IPS-11a (cell line): ENCODE results near the gene ERC2.
"Not testable (repeated sequence)": the region's sequence is repeated elsewhere in the genome, so short reads cannot be mapped to it uniquely, and the experiment has no call there.

Experiments
- H3K4me3 ChIP-seq: one replicate; pipeline ENCODE4 v1.5.1; 2013; ENCODE audit warnings: low read depth, low read length, control low read depth

The ERC2 gene

GRCh38 chr3:56089739-56090138 lies 378.5 kb downstream of the ERC2 start:
- no peak overlapping the region for H3K4me3 ChIP-seq

DNA sequence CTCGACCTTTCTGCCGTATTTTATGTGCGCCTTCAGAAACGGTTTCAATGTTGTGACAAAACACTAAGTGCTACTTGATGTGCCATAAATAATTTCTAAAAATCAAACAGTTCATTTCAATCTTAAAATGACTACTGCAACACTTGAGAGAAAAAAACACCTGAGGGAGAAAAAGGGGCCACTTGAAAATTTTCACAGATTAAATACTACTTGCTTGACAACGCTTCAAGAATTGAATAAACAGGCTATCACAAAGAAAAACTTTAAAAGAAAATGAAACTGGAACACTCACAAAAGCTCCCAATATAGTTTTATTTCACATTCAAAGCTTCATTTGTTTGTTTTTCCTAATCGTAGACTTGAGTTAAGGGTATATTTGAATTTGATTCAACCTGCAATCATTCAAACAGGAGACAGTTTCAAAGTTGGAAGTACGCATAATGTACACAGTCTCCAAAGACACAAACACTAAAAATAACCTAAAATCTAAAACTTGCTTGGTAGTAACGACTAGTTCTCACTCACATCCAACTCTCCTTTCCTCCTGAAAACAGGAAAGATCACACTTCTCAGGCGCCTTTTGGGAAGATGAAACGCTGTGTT lies 380.7 kb downstream of the ERC2 start:
- H3K4me3 ChIP-seq = no peak overlapping the region

DNA sequence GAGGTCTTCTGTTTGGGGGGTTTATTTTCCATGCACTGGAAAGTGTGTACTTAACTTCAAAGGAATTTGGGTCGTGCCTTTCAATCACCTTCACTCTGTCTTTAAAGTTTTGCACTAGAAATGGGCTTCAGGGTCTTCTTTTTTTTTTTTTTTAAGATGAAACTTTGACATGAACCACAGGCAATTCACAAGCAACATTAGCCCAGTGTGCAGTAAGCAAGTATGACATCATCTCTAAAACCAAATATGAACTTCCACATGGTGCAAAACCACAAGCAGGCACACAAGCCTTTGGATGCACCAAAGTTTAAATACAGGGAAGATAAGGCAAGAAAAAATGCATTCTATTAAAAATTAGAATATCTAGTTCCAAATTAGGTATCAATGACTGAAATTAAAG lies 381.9 kb downstream of the ERC2 start:
- no peak overlapping the region for H3K4me3 ChIP-seq

GRCh38 chr3:56081246-56081645 lies 387.0 kb downstream of the ERC2 start:
- no peak overlapping the region for H3K4me3 ChIP-seq

DNA sequence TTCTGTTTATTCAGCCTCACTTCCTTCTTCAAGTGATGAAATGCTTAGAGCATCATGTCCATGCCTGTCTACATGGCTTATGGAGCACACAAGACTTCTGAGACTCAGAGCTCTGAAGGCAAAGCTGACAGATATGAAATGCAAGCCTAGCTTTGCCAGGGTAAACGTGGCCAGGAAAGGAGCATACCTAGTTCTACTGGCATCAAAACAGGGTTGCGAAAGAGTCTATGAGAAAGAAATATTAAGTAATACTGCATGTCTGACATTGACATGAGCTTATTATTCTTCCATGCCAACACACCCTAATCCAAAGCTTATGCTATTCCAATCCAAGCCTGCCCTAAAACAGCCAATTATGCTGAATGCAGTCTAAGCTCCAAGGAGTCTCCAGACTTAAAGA lies 391.5 kb downstream of the ERC2 start:
- no peak overlapping the region for H3K4me3 ChIP-seq

- H3K4me3 ChIP-seq = no peak overlapping the region
Measured at GRCh38 chr3:56075089-56075488, 393.2 kb downstream of the ERC2 start.

DNA sequence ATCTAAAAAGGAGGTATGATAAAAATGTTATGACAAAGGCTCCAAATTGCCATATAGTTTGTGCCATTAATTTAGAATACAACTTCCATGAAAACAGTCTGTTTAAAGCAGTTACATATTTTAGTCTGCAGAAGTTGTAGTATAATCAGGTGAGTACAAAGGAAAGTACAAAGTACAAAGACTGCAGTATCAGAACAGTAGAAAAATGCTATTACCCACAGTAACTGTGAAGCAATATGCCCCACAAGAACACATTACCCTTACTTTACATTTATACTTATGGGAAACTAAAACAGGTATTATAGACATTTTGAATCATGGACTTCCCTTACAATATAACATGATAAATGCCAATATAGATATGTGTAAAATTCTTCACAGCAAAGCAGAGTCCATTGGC lies 398.5 kb downstream of the ERC2 start:
- H3K4me3 ChIP-seq = no peak overlapping the region

DNA sequence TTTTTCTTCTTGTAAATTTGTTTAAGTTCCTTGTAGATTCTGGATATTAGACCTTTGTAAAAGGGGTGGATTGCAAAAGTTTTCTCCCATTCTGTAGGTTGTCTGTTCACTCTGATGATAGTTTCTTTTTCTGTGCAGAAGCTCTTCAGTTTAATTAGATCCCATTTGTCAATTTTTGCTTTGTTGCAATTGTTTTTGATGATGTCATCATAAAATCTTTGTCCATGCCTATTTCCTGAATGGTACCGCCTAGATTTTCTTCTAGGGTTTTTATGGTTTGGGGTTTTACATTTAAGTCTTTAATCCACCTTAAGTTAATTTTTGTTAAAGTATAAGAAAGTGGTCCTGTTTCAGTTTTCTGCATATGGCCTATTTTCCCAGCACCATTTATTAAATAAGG lies 401.9 kb downstream of the ERC2 start:
- H3K4me3 ChIP-seq = not testable (repeated sequence)

- no peak overlapping the region for H3K4me3 ChIP-seq
Measured at GRCh38 chr3:56064684-56065083, 403.6 kb downstream of the ERC2 start.

DNA sequence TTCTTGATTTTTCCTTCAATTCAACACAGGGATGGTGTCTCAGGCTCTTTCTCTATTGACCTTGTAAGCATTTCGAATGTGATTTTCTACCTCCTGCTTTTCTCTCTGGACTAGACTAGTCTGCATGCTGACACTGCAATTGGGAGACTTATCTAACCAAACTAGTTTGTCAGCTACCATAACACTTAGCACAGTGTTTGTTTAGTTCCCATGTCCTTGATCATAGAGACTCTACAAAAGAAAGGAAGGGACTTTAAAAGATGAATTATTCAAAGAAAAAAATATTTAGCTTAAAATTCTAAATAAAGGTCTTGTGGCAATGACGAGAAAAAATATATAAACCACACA lies 407.0 kb downstream of the ERC2 start:
- H3K4me3 ChIP-seq = no peak overlapping the region

- no peak overlapping the region for H3K4me3 ChIP-seq
Measured at GRCh38 chr3:56060521-56061278, 407.6 kb downstream of the ERC2 start.

DNA sequence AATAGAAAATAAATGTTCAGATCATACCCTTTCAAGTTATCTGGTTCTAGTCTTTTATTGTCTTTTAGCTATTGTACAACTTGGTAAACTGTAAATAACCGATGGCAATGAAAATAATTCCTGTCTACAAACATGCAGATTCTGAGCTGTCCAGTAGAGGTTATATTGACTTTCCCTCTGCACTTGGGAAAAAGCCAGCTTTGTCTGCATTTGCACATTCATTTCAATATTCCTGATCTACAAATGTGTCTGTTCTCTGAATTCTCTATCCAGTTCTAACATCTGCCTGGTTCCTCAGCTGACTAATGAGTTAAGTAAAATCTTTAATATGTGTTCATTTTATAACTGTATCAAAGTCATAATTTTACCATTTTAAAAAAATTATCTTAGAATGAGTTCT lies 408.5 kb downstream of the ERC2 start:
- H3K4me3 ChIP-seq = no peak overlapping the region

DNA sequence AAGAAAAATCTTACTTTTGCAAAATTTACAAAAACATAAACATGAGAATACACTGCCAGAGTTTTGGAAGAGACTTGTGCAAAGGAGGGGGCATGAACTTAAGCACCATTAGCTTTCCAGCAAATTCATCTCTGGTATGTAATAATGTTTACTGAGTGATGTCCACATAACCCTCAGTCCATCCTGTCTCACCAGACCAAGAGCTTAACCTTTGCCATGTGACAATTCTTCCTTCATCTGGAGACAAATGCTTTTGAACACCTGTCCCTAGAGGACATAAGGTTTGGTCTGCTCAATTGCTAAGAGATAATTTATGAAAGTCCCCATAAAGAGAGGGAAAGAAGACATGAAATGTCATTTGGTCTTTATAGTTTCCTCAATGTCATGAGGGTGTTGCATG lies 412.3 kb downstream of the ERC2 start:
- H3K4me3 ChIP-seq = no peak overlapping the region

- H3K4me3 ChIP-seq = no peak overlapping the region
Measured at GRCh38 chr3:56055546-56055945, 412.7 kb downstream of the ERC2 start.

DNA sequence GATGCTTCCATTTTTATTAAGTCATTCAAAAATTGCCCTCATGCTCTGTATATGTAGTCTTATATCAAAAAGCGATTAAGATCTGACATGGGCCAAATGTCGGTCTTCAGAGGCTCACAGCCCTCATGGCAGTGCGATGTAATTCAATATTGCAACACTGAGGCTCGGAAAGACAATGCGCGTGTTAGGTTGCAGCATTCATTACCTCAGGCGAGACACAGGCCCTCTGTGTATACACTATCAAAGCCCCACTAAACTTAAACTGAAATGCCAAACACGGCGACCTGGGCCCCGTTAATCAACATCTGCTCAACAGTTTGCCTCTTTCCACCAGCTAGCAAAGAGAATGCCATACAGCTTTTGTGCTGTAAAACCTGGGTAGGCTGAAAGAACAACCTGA lies 413.4 kb downstream of the ERC2 start:
- no peak overlapping the region for H3K4me3 ChIP-seq

DNA sequence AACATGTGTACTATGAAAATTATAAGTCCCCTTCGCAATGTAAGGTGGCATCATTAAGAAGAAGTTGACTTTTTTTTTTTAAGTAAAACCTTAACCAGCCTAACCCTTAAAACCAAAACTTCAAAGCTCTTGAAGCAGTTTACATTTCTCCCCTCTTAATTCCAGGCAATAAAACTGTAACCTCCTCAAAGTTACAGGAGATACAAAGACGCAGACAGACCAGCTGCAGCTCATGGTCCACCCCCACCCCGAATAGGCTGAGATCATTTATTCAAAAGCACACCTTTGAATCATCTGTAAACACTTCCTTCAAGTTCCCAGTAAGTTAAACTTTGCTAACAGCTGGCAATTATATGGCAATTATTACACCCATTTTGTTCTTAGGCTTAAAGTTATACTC lies 414.5 kb downstream of the ERC2 start:
- no peak overlapping the region for H3K4me3 ChIP-seq

- H3K4me3 ChIP-seq = no peak overlapping the region
Measured at GRCh38 chr3:56052188-56052587, 416.1 kb downstream of the ERC2 start.

GRCh38 chr3:56051052-56051451 lies 417.2 kb downstream of the ERC2 start:
- H3K4me3 ChIP-seq = no peak overlapping the region

- H3K4me3 ChIP-seq = no peak overlapping the region
Measured at GRCh38 chr3:56048946-56049345, 419.3 kb downstream of the ERC2 start.

- H3K4me3 ChIP-seq = no peak overlapping the region
Measured at GRCh38 chr3:56048331-56048730, 419.9 kb downstream of the ERC2 start.

- no peak overlapping the region for H3K4me3 ChIP-seq
Measured at GRCh38 chr3:56042326-56042951, 425.8 kb downstream of the ERC2 start.

- no peak overlapping the region for H3K4me3 ChIP-seq
Measured at GRCh38 chr3:56025326-56025725, 442.9 kb downstream of the ERC2 start.

GRCh38 chr3:56023546-56023945 lies 444.7 kb downstream of the ERC2 start:
- no peak overlapping the region for H3K4me3 ChIP-seq
